IPS-18a (cell line): ENCODE results near the gene CYP19A1.

Source experiments
- H3K27ac ChIP-seq: one replicate; pipeline ENCODE4 v1.5.1; 2013; ENCODE audit warnings: low read length
- H3K27me3 ChIP-seq: one replicate; pipeline ENCODE4 v1.6.1; 2013; ENCODE audit warnings: mild to moderate bottlenecking, low read length; ENCODE audit not compliant: control insufficient read depth, insufficient read depth
- H3K36me3 ChIP-seq: one replicate; pipeline ENCODE4 v1.6.1; 2013; ENCODE audit warnings: low read depth, low read length; ENCODE audit not compliant: control insufficient read depth
- H3K4me1 ChIP-seq: one replicate; pipeline ENCODE4 v1.6.1; 2013; ENCODE audit warnings: low read depth, low read length; ENCODE audit not compliant: control insufficient read depth
- H3K4me3 ChIP-seq: one replicate; pipeline ENCODE4 v1.5.1; 2013; ENCODE audit warnings: low read length
- H3K9ac ChIP-seq: one replicate; pipeline ENCODE4 v1.6.1; 2013; ENCODE audit warnings: mild to moderate bottlenecking, low read length, moderate library complexity
- H3K9me3 ChIP-seq: one replicate; pipeline ENCODE4 v1.6.1; 2013; ENCODE audit warnings: low read depth, low read length; ENCODE audit not compliant: control insufficient read depth

CYP19A1 gene

DNA sequence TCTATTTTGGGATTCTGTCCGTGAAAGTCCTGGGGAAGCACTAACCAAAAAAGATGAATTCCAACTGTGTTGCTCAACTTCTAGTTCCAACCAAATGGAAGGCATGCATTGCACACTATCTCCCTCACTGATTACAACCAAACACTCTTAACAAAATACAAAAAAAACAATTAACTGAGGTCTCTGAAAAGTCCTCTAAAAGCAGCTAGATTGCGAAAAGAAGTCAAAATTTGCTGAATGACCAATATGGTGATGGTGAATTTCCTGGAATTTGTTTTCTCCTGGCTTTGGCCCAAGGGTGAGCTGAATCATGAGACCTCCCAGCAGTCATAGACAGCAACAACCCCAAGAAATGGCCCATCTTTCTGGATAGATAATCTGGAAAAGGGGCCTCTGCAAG lies 28.3 kb downstream of the CYP19A1 start:
- Histone ChIP-seq H3K4me1 (no peaks in the 10 kb centered on the region), H3K27ac (no peak overlapping the region), H3K9me3 (no peaks in the 10 kb centered on the region), H3K4me3 (no peak overlapping the region), H3K36me3 (no peaks in the 10 kb centered on the region), H3K27me3 (no peaks in the 10 kb centered on the region), H3K9ac (no peak overlapping the region)

DNA sequence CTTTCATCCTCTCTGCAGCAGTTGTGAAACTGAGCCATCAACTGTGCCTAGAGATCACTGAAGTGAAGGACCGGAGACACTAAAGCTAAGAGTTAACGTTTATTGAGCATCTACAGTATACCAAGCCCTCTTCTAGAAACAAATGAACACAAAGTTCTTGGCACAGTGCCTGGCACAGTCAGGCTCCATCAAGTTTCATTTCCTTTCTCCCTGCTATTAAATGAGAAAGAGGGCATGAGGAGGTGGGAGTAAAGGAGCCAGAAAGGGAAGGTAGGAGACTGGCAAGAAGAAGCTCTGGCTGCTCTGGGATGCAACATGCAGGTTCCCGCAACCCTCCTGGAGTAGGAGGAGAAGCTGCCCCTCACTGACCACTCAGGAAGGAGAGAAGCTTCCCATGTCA lies 30.6 kb downstream of the CYP19A1 start:
- Histone ChIP-seq H3K36me3 (no peaks in the 10 kb centered on the region), H3K4me3 (no peak overlapping the region), H3K27ac (no peak overlapping the region), H3K4me1 (no peaks in the 10 kb centered on the region), H3K9me3 (no peaks in the 10 kb centered on the region), H3K9ac (no peak overlapping the region), H3K27me3 (no peaks in the 10 kb centered on the region)

DNA sequence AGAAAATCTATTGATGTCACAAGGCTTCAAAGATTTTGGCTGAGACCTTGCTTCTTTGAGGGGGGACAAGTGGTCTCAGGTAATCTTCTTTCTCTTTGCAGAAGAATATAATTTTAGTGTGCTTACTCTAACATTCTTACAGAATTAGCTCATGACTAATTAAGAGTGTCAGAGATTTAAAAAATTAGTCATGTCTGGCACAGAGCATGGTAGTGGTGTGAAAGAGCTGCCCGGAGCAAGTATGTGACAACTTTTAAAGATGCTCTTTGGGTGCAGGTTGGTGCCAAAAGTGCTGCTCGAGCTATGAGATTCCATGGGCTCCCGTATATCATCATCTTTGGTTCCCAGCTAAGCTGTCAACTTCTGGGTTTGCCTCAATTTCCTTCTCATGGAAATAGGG lies 31.1 kb downstream of the CYP19A1 start:
- H3K9me3 ChIP-seq = no peaks in the 10 kb centered on the region
- H3K9ac ChIP-seq = no peak overlapping the region
- H3K36me3 ChIP-seq = no peaks in the 10 kb centered on the region
- no peaks in the 10 kb centered on the region for H3K27me3 ChIP-seq
- no peak overlapping the region for H3K4me3 ChIP-seq
- no peaks in the 10 kb centered on the region for H3K4me1 ChIP-seq
- no peak overlapping the region for H3K27ac ChIP-seq

DNA sequence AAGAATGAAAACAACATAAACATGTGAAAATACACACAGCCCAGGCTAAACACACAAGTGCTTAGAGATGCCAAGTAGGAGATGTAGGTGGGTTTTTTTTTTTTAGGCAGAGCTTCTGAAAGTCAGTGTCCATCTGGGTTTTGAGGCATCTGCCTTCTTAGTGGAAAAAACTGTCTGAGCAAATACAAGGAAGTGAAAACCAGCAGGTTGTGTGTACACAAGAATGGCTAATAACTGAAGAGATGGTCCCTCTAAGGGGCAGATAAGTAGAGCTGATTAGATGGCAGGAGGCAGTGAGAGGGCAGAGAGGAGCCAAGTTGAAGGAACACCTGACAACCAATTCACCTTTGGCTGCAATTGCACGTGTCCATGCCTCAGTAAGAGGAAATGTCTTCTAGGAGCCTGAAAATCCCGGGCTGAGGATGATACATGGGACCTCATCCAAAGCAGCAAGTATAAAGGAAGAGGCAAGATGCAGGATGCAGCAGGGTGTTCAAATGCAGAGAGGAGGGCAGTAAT lies 34.9 kb downstream of the CYP19A1 start:
- H3K27ac ChIP-seq = no peak overlapping the region
- no peak overlapping the region for H3K9ac ChIP-seq
- no peaks in the 10 kb centered on the region for H3K4me1 ChIP-seq
- no peaks in the 10 kb centered on the region for H3K36me3 ChIP-seq
- no peaks in the 10 kb centered on the region for H3K9me3 ChIP-seq
- no peaks in the 10 kb centered on the region for H3K27me3 ChIP-seq
- no peak overlapping the region for H3K4me3 ChIP-seq

DNA sequence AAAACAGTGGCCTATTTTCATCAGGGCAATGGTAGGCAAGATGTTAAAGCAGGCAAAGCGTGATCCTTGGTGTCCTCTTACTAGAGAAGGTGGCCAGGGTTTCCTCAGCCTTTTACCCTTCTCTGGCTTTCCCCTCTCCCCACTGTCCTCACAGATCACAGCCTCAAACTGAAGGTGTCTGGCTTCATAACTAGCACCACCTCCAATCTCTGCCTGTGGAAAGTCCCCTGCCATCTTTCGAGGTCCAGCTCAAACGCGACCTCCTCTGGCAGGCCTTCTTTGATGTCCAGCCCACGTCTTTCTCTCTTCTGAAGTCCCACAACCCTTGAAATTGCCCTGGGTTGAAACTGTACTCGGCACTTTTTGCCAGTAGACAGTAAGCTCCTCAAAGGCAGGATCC lies 35.9 kb downstream of the CYP19A1 start:
- no peaks in the 10 kb centered on the region for H3K9me3 ChIP-seq
- H3K4me1 ChIP-seq = no peaks in the 10 kb centered on the region
- no peak overlapping the region for H3K4me3 ChIP-seq
- no peaks in the 10 kb centered on the region for H3K27me3 ChIP-seq
- H3K36me3 ChIP-seq = no peaks in the 10 kb centered on the region
- no peak overlapping the region for H3K27ac ChIP-seq
- no peak overlapping the region for H3K9ac ChIP-seq

DNA sequence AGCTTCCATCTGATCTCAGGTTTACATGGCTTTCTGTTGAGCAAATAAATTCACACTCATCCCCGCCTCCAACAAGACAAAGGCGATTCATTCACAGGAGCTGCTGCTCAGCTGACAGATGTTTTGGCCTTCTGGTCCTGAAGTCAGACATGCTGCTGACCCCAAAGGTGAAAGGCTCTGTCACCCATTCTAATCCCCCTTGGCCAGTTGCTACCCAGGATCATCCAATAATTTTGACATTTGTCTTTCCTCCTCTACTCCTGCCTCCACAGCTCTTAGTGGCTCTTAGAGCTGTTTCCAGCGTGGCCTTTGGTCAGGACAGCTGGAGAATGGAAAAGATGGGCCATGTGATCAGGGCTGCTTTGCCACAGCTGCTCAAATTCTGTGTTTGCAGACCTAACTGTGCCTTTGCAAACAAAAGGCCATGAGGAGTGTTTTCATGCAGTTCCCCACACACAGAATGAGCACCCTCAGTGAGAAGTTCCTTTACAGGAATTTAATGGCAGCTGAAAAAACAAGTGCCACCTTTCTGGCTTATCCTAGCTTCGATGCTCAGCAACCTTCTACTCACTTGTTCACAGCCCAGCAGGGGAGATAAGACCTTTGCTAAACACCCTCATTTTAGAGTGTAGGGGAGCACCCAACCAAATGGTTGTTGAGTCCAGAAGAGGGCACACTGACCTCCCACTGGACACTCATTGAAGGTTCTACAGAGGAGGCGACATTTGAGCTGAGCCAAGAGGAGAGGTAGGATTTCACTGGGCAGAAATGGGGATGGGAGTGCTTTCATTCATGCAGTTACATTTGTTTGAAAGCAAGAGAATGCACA lies 39.0 kb downstream of the CYP19A1 start:
- H3K4me1 ChIP-seq = no peaks in the 10 kb centered on the region
- H3K36me3 ChIP-seq = no peaks in the 10 kb centered on the region
- H3K9me3 ChIP-seq = no peaks in the 10 kb centered on the region
- no peak overlapping the region for H3K4me3 ChIP-seq
- H3K9ac ChIP-seq = no peak overlapping the region
- no peak overlapping the region for H3K27ac ChIP-seq
- H3K27me3 ChIP-seq = no peaks in the 10 kb centered on the region

DNA sequence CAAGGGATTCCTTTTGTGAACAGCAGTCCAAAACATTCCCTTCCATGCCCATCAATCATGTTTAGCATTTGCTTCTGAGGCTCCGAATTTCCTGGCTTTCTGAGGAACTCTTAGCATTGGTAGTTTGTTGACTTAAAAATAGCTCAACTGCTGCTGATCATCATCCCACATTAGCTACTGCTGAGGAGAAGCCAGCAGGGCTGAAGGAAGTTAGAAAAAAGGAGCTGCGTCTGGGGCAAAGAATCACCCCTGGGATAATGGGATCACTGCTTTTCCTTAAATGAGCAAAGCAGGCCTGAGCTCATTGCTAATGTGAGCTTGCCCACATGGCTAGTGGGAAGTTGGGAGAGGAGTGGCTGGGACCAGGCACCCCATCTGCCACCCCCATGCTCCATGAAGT lies 39.8 kb downstream of the CYP19A1 start:
- Histone ChIP-seq H3K27ac (no peak overlapping the region), H3K4me1 (no peaks in the 10 kb centered on the region), H3K27me3 (no peaks in the 10 kb centered on the region), H3K9ac (no peak overlapping the region), H3K4me3 (no peak overlapping the region), H3K9me3 (no peaks in the 10 kb centered on the region), H3K36me3 (no peaks in the 10 kb centered on the region)

DNA sequence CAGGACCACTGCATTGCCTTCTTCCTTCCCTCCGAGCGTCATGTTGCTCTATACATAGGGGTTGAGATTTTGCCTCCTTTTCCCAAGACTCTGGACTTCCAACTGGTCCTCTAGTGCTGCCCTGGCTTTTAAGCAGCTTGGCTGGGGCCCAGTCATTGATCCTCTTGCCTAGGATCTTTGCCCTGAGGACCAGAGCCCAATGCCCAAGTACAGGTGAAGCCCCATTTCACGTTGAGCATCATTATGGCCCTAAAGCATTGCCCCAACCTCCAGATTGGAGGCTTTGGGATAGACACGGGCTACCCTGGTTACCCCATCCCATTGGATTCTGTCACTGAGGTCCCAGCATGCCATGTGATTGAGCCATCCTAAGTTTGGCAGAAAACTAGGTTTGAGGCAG lies 47.7 kb downstream of the CYP19A1 start:
- no peaks in the 10 kb centered on the region for H3K9me3 ChIP-seq
- no peak overlapping the region for H3K9ac ChIP-seq
- no peaks in the 10 kb centered on the region for H3K27me3 ChIP-seq
- H3K4me3 ChIP-seq = no peak overlapping the region
- no peaks in the 10 kb centered on the region for H3K36me3 ChIP-seq
- H3K27ac ChIP-seq = no peak overlapping the region
- no peaks in the 10 kb centered on the region for H3K4me1 ChIP-seq

DNA sequence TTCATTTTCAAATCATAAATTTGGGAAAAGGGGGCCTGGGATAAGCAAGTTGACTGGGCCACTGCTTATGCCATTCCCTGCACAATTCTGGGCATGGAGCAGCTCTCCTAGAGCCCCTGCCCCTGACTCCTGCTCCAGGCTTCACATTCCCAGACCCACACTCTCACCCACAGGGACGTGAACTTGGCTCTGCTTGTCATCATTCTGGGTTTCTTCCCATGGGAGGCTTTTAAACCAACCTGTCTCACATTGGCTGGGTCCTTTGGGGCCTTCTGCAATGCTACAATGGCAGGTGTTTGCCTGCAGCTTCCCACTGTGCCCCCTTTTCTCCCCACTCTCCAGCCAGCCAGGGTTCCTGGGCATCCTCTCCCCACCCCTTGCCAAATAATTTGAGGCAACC lies 49.1 kb downstream of the CYP19A1 start:
- H3K9me3 ChIP-seq = no peaks in the 10 kb centered on the region
- no peaks in the 10 kb centered on the region for H3K4me1 ChIP-seq
- H3K36me3 ChIP-seq = no peaks in the 10 kb centered on the region
- no peaks in the 10 kb centered on the region for H3K27me3 ChIP-seq
- no peak overlapping the region for H3K27ac ChIP-seq
- no peak overlapping the region for H3K4me3 ChIP-seq
- H3K9ac ChIP-seq = no peak overlapping the region

DNA sequence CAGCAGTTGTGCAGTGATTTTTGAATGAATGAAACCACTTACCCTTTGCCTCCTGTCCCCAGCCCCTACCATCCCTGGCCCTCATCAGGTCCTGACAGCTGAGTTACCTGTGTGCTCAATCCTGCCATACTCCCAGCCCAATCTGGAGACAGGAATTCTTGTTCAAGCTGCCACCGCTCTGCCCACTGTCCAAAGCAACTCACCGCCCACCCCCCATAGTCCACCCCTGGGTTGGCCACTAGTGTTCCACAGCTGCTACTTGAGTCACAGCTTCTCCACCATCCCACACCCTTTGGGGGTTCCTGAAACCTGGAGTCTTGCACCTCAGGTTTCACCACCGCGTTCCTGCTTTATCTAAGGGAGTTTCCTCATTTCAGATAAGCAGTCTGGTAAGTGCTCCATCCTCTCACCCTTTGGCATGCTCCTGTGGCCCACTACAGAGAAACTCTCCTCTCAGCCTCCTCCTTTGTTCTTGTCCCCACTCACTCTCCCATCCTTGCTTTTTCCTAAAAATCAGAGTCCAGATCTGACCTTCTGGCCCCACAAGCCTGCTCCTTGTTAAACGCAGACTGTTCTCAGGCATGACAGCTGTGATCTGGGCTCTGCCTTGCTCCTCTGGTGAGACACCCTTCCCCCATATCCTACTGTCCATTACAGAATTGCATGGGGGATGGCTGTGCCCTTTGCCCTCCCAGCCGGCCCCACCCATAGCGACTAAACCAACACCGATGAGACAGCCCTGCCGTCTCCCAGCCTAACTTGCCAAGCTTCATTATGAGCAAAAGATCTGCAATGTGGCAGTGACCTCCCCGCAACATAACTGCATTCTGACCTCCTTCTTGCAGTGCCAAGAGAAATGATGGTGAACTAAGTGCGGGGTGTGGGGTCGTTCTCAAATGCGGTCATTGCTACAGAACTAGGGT lies 50.0 kb downstream of the CYP19A1 start:
- no peaks in the 10 kb centered on the region for H3K4me1 ChIP-seq
- H3K27me3 ChIP-seq = no peaks in the 10 kb centered on the region

DNA sequence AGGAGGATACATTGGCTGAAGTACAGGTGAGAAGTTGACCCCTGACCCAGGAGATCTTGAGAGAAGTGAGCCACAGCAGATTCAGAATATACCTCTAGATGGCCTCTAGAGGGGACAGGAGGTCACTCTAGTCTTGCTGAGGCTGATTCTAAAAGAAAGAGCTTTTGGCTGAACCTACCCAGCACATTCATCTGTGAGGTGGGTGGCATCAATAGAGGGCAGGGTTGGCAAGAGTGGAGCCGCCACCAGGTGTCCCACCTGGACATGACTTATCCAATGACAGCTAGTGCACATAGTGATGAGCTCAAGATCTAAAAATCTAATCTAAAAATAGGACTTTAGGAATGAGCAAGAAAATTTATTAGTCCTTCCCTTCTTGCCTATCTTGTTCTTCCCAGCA lies 51.6 kb downstream of the CYP19A1 start:
- no peak overlapping the region for H3K4me3 ChIP-seq
- H3K4me1 ChIP-seq = no peaks in the 10 kb centered on the region
- no peaks in the 10 kb centered on the region for H3K27me3 ChIP-seq
- no peaks in the 10 kb centered on the region for H3K36me3 ChIP-seq
- no peaks in the 10 kb centered on the region for H3K9me3 ChIP-seq
- H3K27ac ChIP-seq = no peak overlapping the region
- no peak overlapping the region for H3K9ac ChIP-seq

More for the DNA sequence above, 50.0 kb downstream of the CYP19A1 start:
- no peak overlapping the region for H3K9ac ChIP-seq
- no peak overlapping the region for H3K27ac ChIP-seq
- H3K36me3 ChIP-seq = no peaks in the 10 kb centered on the region
- H3K4me3 ChIP-seq = no peak overlapping the region
- no peaks in the 10 kb centered on the region for H3K9me3 ChIP-seq
